ENCODE data around the gene OS9.
"Not testable (repeated sequence)": the region's sequence is repeated elsewhere in the genome, so short reads cannot be mapped to it uniquely, and the experiment has no call there.

The OS9 gene

GRCh38 chr12:57693659-57694458, at the start of gene OS9:
Gene OS9, plus strand, starts transcription at chr12:57694132. Its CDS starts 30 bp downstream, at chr12:57694162.
- DNase-seq: peak; percentile 97

- DNase-seq: not testable (repeated sequence)
These were observed 47.8 kb upstream of the OS9 start for GRCh38 chr12:57645990-57646658.

GRCh38 chr12:57646659-57647049, 47.3 kb upstream of the OS9 start:
- DNase-seq: not testable (repeated sequence)

- DNase-seq: no peak
These were observed 39.9 kb upstream of the OS9 start for GRCh38 chr12:57654042-57654441.

GRCh38 chr12:57655541-57656240, 38.2 kb upstream of the OS9 start:
- no peak for DNase-seq

GRCh38 chr12:57656408-57656807, 37.5 kb upstream of the OS9 start:
- not testable (repeated sequence) for DNase-seq

- no peak for DNase-seq
These were observed 36.2 kb upstream of the OS9 start for GRCh38 chr12:57657744-57658143.

GRCh38 chr12:57658890-57659289, 35.0 kb upstream of the OS9 start:
- no peak for DNase-seq

GRCh38 chr12:57661376-57661775, 32.6 kb upstream of the OS9 start:
- DNase-seq: no peak

GRCh38 chr12:57665066-57665820, 28.7 kb upstream of the OS9 start:
- not testable (repeated sequence) for DNase-seq

GRCh38 chr12:57666897-57667296, 27.0 kb upstream of the OS9 start:
- DNase-seq: no peak

GRCh38 chr12:57669691-57670090, 24.2 kb upstream of the OS9 start:
- DNase-seq: not testable (repeated sequence)

- not testable (repeated sequence) for DNase-seq
These were observed 22.1 kb upstream of the OS9 start for GRCh38 chr12:57671811-57672210.

- DNase-seq: no peak
These were observed 21.1 kb upstream of the OS9 start for GRCh38 chr12:57672801-57673200.

GRCh38 chr12:57674691-57675090, 19.2 kb upstream of the OS9 start:
- DNase-seq: no peak

GRCh38 chr12:57677947-57678346, 16.0 kb upstream of the OS9 start:
- DNase-seq: not testable (repeated sequence)

- DNase-seq: no peak
These were observed 14.2 kb upstream of the OS9 start for GRCh38 chr12:57679697-57680096.

GRCh38 chr12:57687862-57688261, 6.1 kb upstream of the OS9 start:
- DNase-seq: no peak

GRCh38 chr12:57688931-57689330, 5.0 kb upstream of the OS9 start:
- no peak for DNase-seq

GRCh38 chr12:57692500-57692899, 1.4 kb upstream of the OS9 start:
- DNase-seq: no peak

- no peak for DNase-seq
These were observed 644 bp upstream of the OS9 start for GRCh38 chr12:57693317-57693658.

- DNase-seq: no peak
These were observed 607 bp downstream of the OS9 start for GRCh38 chr12:57694459-57695019.
